Effector CD8-positive, alpha-beta T cell (primary cell): ENCODE results near the gene EPB41L4B.
"Not testable (repeated sequence)": the region's sequence is repeated elsewhere in the genome, so short reads cannot be mapped to it uniquely, and the experiment has no call there.

ENCODE experiments used
- DNase-seq: peaks from one replicate; lab custom pipeline; 2025; lab: John Stamatoyannopoulos, UW
- total RNA-seq, 4 experiments: gene quantifications; one replicate each; lab custom pipeline; 2026; lab: John Stamatoyannopoulos, UW

EPB41L4B gene
- 0 to 0.37 (median 0.22) reads per million in 4 experiments for total RNA-seq

GRCh38 chr9:109320742-109321448, at the start of gene EPB41L4B:
EPB41L4B (minus strand) TSS chr9:109321059; CDS start chr9:109320446, 613 bp downstream.
- peak; percentile 55 for DNase-seq

GRCh38 chr9:109369285-109369684, 48.4 kb upstream of the EPB41L4B start:
- DNase-seq: no peak

- DNase-seq: no peak
Measured at GRCh38 chr9:109360771-109361170, 39.9 kb upstream of the EPB41L4B start.

GRCh38 chr9:109358968-109359603, 38.2 kb upstream of the EPB41L4B start:
- DNase-seq: not testable (repeated sequence)

- no peak for DNase-seq
Measured at GRCh38 chr9:109355564-109356297, 34.9 kb upstream of the EPB41L4B start.

- DNase-seq: no peak
Measured at GRCh38 chr9:109354190-109354589, 33.3 kb upstream of the EPB41L4B start.

- no peak for DNase-seq
Measured at GRCh38 chr9:109351032-109351431, 30.2 kb upstream of the EPB41L4B start.

- no peak for DNase-seq
Measured at GRCh38 chr9:109349421-109349846, 28.6 kb upstream of the EPB41L4B start.

- no peak for DNase-seq
Measured at GRCh38 chr9:109346904-109347303, 26.0 kb upstream of the EPB41L4B start.

- no peak for DNase-seq
Measured at GRCh38 chr9:109344866-109345265, 24.0 kb upstream of the EPB41L4B start.

- no peak for DNase-seq
Measured at GRCh38 chr9:109342878-109343277, 22.0 kb upstream of the EPB41L4B start.

GRCh38 chr9:109341561-109341960, 20.7 kb upstream of the EPB41L4B start:
- no peak for DNase-seq

- DNase-seq: not testable (repeated sequence)
Measured at GRCh38 chr9:109340979-109341378, 20.1 kb upstream of the EPB41L4B start.

- no peak for DNase-seq
Measured at GRCh38 chr9:109336409-109336808, 15.6 kb upstream of the EPB41L4B start.

GRCh38 chr9:109335929-109336328, 15.1 kb upstream of the EPB41L4B start:
- DNase-seq: no peak

- no peak for DNase-seq
Measured at GRCh38 chr9:109335121-109335520, 14.3 kb upstream of the EPB41L4B start.

GRCh38 chr9:109331353-109331752, 10.5 kb upstream of the EPB41L4B start:
- DNase-seq: no peak

GRCh38 chr9:109329638-109330258, 8.9 kb upstream of the EPB41L4B start:
- no peak for DNase-seq

GRCh38 chr9:109328978-109329637, 8.2 kb upstream of the EPB41L4B start:
- no peak for DNase-seq

- no peak for DNase-seq
Measured at GRCh38 chr9:109325089-109325488, 4.2 kb upstream of the EPB41L4B start.

- DNase-seq: no peak
Measured at GRCh38 chr9:109323771-109324170, 2.9 kb upstream of the EPB41L4B start.

GRCh38 chr9:109321727-109322126, 868 bp upstream of the EPB41L4B start:
- no peak for DNase-seq
